Measurements from ENCODE around the gene GRB14. TPM values are rescaled to one million over a fixed set of nuclear protein-coding genes. Genes with fewer than 3 reads are reported as not detected.

Gene GRB14
- total RNA-seq, 1 donor from 2014 or later = 5.8 TPM

DNA sequence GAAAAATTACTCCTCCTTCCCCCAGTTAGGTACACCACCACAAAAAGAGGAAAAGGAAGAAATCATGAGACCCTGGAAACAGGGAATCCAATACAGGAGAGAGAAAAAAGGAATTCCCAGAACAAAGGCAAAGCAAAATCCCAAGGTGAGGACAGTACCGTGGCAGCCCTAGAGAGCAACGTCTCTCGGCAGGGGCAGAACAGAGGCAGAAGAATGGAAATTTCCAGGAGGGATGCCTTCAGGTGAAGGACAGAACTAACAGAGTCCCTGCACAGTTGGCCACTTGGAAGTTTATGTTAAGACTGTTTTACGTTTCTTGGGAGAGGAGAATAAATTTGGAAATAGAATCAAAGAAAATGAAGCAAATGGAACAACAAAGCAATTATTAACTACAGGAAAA is 27.7 kb downstream of the GRB14 start:
- DNase-seq (ENCODE audit: low spot score) = peak; percentile 11
- Mint-ChIP-seq H3K27me3 (ENCODE audit: unreplicated experiment) (no peaks in the 10 kb centered on the region), H3K27ac (ENCODE audit: unreplicated experiment) (peak overlapping the region; percentile 74), H3K4me3 (ENCODE audit: unreplicated experiment) (no peak overlapping the region), H3K36me3 (ENCODE audit: low read depth, unreplicated experiment) (peaks cover 5% of the 10 kb centered on the region), H3K4me1 (ENCODE audit: unreplicated experiment) (peaks cover 32% of the 10 kb centered on the region), H3K9me3 (ENCODE audit: unreplicated experiment) (no peaks in the 10 kb centered on the region)
- TF ChIP-seq, protein P1, sequence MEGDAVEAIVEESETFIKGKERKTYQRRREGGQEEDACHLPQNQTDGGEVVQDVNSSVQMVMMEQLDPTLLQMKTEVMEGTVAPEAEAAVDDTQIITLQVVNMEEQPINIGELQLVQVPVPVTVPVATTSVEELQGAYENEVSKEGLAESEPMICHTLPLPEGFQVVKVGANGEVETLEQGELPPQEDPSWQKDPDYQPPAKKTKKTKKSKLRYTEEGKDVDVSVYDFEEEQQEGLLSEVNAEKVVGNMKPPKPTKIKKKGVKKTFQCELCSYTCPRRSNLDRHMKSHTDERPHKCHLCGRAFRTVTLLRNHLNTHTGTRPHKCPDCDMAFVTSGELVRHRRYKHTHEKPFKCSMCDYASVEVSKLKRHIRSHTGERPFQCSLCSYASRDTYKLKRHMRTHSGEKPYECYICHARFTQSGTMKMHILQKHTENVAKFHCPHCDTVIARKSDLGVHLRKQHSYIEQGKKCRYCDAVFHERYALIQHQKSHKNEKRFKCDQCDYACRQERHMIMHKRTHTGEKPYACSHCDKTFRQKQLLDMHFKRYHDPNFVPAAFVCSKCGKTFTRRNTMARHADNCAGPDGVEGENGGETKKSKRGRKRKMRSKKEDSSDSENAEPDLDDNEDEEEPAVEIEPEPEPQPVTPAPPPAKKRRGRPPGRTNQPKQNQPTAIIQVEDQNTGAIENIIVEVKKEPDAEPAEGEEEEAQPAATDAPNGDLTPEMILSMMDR (IDR thresholded peaks at IDR 0.05; ENCODE audit: unreplicated experiment) = no peak

DNA sequence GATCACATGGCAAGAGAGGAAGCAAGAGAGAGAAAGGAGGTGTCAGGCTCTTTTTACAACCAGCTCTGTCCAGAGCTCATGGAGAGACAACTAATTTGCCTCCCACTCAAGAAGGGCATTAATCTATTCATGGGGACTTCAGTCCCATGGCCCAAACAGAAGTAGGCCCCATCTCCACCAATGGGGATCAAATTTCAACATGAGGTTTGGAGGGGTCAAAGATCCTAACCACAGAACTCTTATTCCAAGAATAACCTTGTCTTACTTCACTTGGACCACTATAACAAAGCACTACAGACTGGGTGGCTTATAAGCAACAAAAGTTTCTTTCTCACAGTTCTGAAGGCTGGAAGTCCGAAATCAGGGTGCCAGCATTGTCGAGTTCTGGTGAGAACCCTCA is 31.8 kb downstream of the GRB14 start:
- TF ChIP-seq, protein P1 (IDR thresholded peaks at IDR 0.05; ENCODE audit: unreplicated experiment) = no peak
- Mint-ChIP-seq H3K27me3 (ENCODE audit: unreplicated experiment) (no peaks in the 10 kb centered on the region), H3K4me1 (ENCODE audit: unreplicated experiment) (peaks cover 15% of the 10 kb centered on the region), H3K36me3 (ENCODE audit: low read depth, unreplicated experiment) (peaks cover 5% of the 10 kb centered on the region), H3K27ac (ENCODE audit: unreplicated experiment) (no peak overlapping the region), H3K4me3 (ENCODE audit: unreplicated experiment) (no peak overlapping the region), H3K9me3 (ENCODE audit: unreplicated experiment) (no peaks in the 10 kb centered on the region)
- no peak for DNase-seq (ENCODE audit: low spot score)

DNA sequence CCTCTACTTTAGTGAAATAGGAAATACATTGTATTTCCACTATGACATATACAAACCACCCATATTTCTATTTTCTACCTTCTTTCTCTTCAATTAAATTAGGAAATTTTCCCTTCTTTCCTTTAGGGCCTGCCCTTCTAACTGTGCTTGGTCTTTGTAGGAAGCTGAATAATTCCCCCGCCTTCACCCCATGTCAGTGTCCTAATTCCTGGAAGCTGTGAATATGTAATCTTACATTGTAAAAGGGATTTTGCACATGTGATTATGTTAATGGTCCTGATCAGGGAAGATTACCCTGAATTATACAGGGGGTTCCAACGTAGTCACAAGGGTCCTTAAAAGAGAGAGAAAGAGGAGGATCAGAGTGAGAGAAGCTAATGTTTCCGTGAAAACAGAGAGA is 40.2 kb downstream of the GRB14 start:
- peaks cover 1% of the 10 kb centered on the region for H3K27me3 Mint-ChIP-seq (ENCODE audit: unreplicated experiment)
- DNase-seq (ENCODE audit: low spot score) = no peak
- H3K4me3 Mint-ChIP-seq (ENCODE audit: unreplicated experiment) = no peak overlapping the region
- H3K27ac Mint-ChIP-seq (ENCODE audit: unreplicated experiment) = no peak overlapping the region
- no peaks in the 10 kb centered on the region for H3K9me3 Mint-ChIP-seq (ENCODE audit: unreplicated experiment)
- TF ChIP-seq, protein P1 (IDR thresholded peaks at IDR 0.05; ENCODE audit: unreplicated experiment) = no peak
- no peaks in the 10 kb centered on the region for H3K36me3 Mint-ChIP-seq (ENCODE audit: low read depth, unreplicated experiment)
- peaks cover 3% of the 10 kb centered on the region for H3K4me1 Mint-ChIP-seq (ENCODE audit: unreplicated experiment)

DNA sequence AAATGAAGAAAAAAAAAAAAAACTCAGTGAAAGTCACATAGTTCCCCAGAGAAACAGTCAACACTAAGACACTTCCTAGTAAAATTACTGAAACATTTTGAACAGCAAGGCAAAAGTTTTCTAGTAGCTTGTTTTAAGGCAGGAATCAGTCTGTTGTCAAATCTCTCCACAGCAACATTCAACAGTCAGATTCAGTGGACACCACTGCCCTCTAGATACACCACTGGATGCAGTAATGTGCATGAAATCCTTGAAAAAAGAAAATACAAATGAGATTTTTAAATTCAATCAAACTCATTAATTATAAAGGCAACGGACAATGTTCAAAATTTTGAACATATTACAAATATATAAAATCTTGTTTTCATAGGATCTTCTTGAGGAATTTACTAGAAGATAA is 46.4 kb downstream of the GRB14 start:
- TF ChIP-seq, protein P1 (IDR thresholded peaks at IDR 0.05; ENCODE audit: unreplicated experiment) = no peak
- H3K27me3 Mint-ChIP-seq (ENCODE audit: unreplicated experiment) = no peaks in the 10 kb centered on the region
- no peaks in the 10 kb centered on the region for H3K9me3 Mint-ChIP-seq (ENCODE audit: unreplicated experiment)
- no peaks in the 10 kb centered on the region for H3K4me1 Mint-ChIP-seq (ENCODE audit: unreplicated experiment)
- no peak overlapping the region for H3K27ac Mint-ChIP-seq (ENCODE audit: unreplicated experiment)
- no peak overlapping the region for H3K4me3 Mint-ChIP-seq (ENCODE audit: unreplicated experiment)
- no peaks in the 10 kb centered on the region for H3K36me3 Mint-ChIP-seq (ENCODE audit: low read depth, unreplicated experiment)
- DNase-seq (ENCODE audit: low spot score) = no peak

DNA sequence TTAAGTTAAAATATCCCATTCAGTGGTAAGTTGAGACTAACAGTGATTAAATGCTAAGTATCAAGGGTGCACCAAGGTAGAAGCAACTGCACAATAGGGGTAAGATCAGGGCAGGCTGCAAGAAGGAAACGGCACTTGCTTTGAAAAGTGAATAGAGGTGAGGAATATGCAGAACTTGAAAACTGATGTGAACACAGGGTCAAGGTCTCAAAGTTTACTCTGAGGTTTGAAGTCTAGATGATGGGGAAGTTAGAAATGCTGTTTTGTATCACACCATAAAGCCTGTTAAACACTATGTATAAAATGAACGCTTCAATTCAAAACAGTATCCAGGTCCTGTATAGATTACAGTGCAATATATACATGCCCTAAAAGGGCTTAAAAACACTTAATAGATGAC is 50.8 kb downstream of the GRB14 start:
- no peak overlapping the region for H3K27ac Mint-ChIP-seq (ENCODE audit: unreplicated experiment)
- H3K36me3 Mint-ChIP-seq (ENCODE audit: low read depth, unreplicated experiment) = no peaks in the 10 kb centered on the region
- H3K4me3 Mint-ChIP-seq (ENCODE audit: unreplicated experiment) = no peak overlapping the region
- DNase-seq (ENCODE audit: low spot score) = no peak
- H3K9me3 Mint-ChIP-seq (ENCODE audit: unreplicated experiment) = no peaks in the 10 kb centered on the region
- no peaks in the 10 kb centered on the region for H3K27me3 Mint-ChIP-seq (ENCODE audit: unreplicated experiment)
- TF ChIP-seq, protein P1 (IDR thresholded peaks at IDR 0.05; ENCODE audit: unreplicated experiment) = no peak
- no peaks in the 10 kb centered on the region for H3K4me1 Mint-ChIP-seq (ENCODE audit: unreplicated experiment)
